ENCODE measurements around the gene IGFL1. TPM values are rescaled to one million over a fixed set of nuclear protein-coding genes. Genes with fewer than 3 reads are reported as not detected.
"Not testable (repeated sequence)": the region's sequence is repeated elsewhere in the genome, so short reads cannot be mapped to it uniquely, and the experiment has no call there.

The IGFL1 gene
- total RNA-seq, 3 donors from 2014 or later = not detected

- ATAC-seq (no peak), DNase-seq (no peak)
- intact Hi-C loops (cut with DNase I, micrococcal nuclease) = no loop called here
- Histone ChIP-seq H3K4me3 (no peak overlapping the region), H3K4me1 (ENCODE audit: low read depth) (no peaks in the 10 kb centered on the region), H3K36me3 (ENCODE audit: low read depth) (no peaks in the 10 kb centered on the region), H3K9me3 (no peaks in the 10 kb centered on the region)
- TF ChIP-seq CTCF (IDR thresholded peaks at IDR 0.05) = no peak
These were observed 12.1 kb downstream of the IGFL1 start for GRCh38 chr19:46241626-46242025.

GRCh38 chr19:46243081-46243654 is 13.6 kb downstream of the IGFL1 start:
- H3K4me1 ChIP-seq (ENCODE audit: low read depth); H3K36me3 ChIP-seq (ENCODE audit: low read depth); H3K4me3 ChIP-seq; ATAC-seq; H3K9me3 ChIP-seq; DNase-seq; intact Hi-C loops (cut with DNase I, micrococcal nuclease): not testable (repeated sequence)

GRCh38 chr19:46250076-46250735 is 20.7 kb downstream of the IGFL1 start:
- Histone ChIP-seq H3K4me3 (no peak overlapping the region), H3K4me1 (ENCODE audit: low read depth) (no peaks in the 10 kb centered on the region), H3K36me3 (ENCODE audit: low read depth) (no peaks in the 10 kb centered on the region), H3K9me3 (no peaks in the 10 kb centered on the region)
- no peak for DNase-seq
- intact Hi-C loops (cut with DNase I, micrococcal nuclease) = no loop called here
- ATAC-seq = no peak
- TF ChIP-seq CTCF (IDR thresholded peaks at IDR 0.05) = no peak

- H3K9me3 ChIP-seq = no peaks in the 10 kb centered on the region
- ATAC-seq (no peak), DNase-seq (no peak)
- no peak overlapping the region for H3K4me3 ChIP-seq
- intact Hi-C loops (cut with DNase I, micrococcal nuclease) = no loop called here
- H3K4me1 ChIP-seq (ENCODE audit: low read depth) = no peaks in the 10 kb centered on the region
- TF ChIP-seq CTCF (IDR thresholded peaks at IDR 0.05) = no peak
- H3K36me3 ChIP-seq (ENCODE audit: low read depth) = no peaks in the 10 kb centered on the region
These were observed 21.9 kb downstream of the IGFL1 start for GRCh38 chr19:46251416-46251815.

- no peak overlapping the region for H3K4me3 ChIP-seq
- H3K9me3 ChIP-seq = no peaks in the 10 kb centered on the region
- intact Hi-C loops (cut with DNase I, micrococcal nuclease) = no loop called here
- DNase-seq (no peak), ATAC-seq (no peak)
- TF ChIP-seq CTCF (IDR thresholded peaks at IDR 0.05) = no peak
- H3K4me1 ChIP-seq (ENCODE audit: low read depth) = no peaks in the 10 kb centered on the region
- H3K36me3 ChIP-seq (ENCODE audit: low read depth) = no peaks in the 10 kb centered on the region
These were observed 25.2 kb downstream of the IGFL1 start for GRCh38 chr19:46254776-46255175.

GRCh38 chr19:46256855-46257254 is 27.3 kb downstream of the IGFL1 start:
- DNase-seq = no peak
- no peak for ATAC-seq
- H3K9me3 ChIP-seq = no peaks in the 10 kb centered on the region
- H3K4me1 ChIP-seq (ENCODE audit: low read depth) = no peaks in the 10 kb centered on the region
- no peak for TF ChIP-seq CTCF (IDR thresholded peaks at IDR 0.05)
- intact Hi-C loops (cut with DNase I, micrococcal nuclease) = no loop called here
- H3K4me3 ChIP-seq = no peak overlapping the region
- no peaks in the 10 kb centered on the region for H3K36me3 ChIP-seq (ENCODE audit: low read depth)

- H3K4me1 ChIP-seq (ENCODE audit: low read depth); DNase-seq; H3K4me3 ChIP-seq; H3K9me3 ChIP-seq; H3K36me3 ChIP-seq (ENCODE audit: low read depth); ATAC-seq: not testable (repeated sequence)
- intact Hi-C loops (cut with DNase I, micrococcal nuclease) = loop anchor here in 1 of 2 donors (5.0 to 10.0 kb wide), 2 partner anchors 179 to 227 kb away; no protein-coding TSS in a partner anchor
These were observed 32.0 kb downstream of the IGFL1 start for GRCh38 chr19:46261501-46261900.

GRCh38 chr19:46262684-46263296 is 33.2 kb downstream of the IGFL1 start:
- ATAC-seq (peak; percentile 48), DNase-seq (peak in 1 of 3 donors; percentile 23)
- not testable (repeated sequence) for H3K4me3 ChIP-seq; H3K9me3 ChIP-seq; H3K36me3 ChIP-seq (ENCODE audit: low read depth); H3K4me1 ChIP-seq (ENCODE audit: low read depth)
- intact Hi-C loops (cut with DNase I, micrococcal nuclease) = loop anchor here in 1 of 2 donors (5.0 to 10.0 kb wide), 2 partner anchors 180 to 228 kb away; no protein-coding TSS in a partner anchor

- not testable (repeated sequence) for H3K4me3 ChIP-seq; H3K4me1 ChIP-seq (ENCODE audit: low read depth); DNase-seq; H3K9me3 ChIP-seq; H3K36me3 ChIP-seq (ENCODE audit: low read depth); ATAC-seq
- intact Hi-C loops (cut with DNase I, micrococcal nuclease) = loop anchor here (5.0 to 10.0 kb wide), 3 partner anchors 182 to 238 kb away; no protein-coding TSS in a partner anchor
These were observed 35.3 kb downstream of the IGFL1 start for GRCh38 chr19:46264801-46265200.

Measured in mucosa of descending colon (tissue), 3 donors.